AG09319 (cell line): ENCODE measurements around the gene ZBTB7C.
A peak's percentile ranks its signal among the peaks of the same experiment; 100 is the strongest.

Experiments
- DNase-seq: peaks from one replicate; pipeline ENCODE4 v3.0.0-alpha.2; 2010; ENCODE audit warnings: low read depth; ENCODE audit errors: extremely low read depth
- TF ChIP-seq, protein P1 (sequence below): IDR thresholded peaks from 2 replicates; pipeline ENCODE4 v1.5.1; 2011; ENCODE audit warnings: low read depth, mild to moderate bottlenecking, inconsistent platforms, low read length, moderate library complexity

ZBTB7C gene

DNA sequence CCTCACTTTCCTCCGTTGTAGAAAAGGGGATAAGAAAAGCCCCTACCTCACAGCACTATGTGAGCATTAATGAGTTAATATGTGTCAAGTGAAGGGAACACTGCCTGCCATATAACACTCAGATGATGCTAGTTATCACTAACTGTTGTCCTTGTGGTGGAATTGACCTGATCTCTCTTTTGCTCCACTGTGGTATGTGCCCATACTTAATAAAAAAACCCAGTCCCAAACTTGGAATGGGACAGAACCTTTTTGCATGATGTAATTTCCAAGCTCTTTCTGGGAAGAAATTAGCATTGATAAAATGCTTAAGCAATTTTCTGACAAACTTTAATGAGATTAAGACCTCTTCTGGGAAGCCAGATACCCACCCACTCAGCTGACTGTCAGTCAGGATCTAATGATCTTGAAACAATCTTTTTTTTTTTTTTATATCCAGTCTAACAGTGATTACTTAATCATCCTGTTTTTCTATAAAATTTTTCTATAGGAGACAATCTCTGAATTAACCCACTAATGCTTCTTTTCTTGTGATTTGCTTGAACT, 158.7 kb downstream of the ZBTB7C start:
- TF ChIP-seq, protein P1, sequence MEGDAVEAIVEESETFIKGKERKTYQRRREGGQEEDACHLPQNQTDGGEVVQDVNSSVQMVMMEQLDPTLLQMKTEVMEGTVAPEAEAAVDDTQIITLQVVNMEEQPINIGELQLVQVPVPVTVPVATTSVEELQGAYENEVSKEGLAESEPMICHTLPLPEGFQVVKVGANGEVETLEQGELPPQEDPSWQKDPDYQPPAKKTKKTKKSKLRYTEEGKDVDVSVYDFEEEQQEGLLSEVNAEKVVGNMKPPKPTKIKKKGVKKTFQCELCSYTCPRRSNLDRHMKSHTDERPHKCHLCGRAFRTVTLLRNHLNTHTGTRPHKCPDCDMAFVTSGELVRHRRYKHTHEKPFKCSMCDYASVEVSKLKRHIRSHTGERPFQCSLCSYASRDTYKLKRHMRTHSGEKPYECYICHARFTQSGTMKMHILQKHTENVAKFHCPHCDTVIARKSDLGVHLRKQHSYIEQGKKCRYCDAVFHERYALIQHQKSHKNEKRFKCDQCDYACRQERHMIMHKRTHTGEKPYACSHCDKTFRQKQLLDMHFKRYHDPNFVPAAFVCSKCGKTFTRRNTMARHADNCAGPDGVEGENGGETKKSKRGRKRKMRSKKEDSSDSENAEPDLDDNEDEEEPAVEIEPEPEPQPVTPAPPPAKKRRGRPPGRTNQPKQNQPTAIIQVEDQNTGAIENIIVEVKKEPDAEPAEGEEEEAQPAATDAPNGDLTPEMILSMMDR: no peak
- DNase-seq: no peak

DNA sequence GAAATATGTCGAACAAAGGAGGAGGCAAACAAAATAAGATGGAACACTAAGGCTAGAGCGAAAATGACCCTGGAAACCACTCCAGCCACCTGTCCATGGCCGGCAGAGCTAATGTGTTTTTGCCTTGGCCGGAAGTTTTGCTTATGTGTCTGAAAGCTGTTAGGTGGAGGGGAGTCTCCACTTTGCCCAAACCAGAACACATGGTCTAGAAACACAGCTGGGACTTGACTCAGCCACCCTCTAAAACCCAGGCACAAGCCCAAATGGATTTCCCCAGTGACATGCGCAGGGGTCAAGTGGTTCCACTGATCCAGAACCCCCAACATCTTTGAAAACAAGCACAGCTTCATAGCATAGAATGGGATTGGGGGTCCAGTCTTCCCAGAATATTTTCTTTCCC, 159.3 kb downstream of the ZBTB7C start:
- DNase-seq: no peak

DNA sequence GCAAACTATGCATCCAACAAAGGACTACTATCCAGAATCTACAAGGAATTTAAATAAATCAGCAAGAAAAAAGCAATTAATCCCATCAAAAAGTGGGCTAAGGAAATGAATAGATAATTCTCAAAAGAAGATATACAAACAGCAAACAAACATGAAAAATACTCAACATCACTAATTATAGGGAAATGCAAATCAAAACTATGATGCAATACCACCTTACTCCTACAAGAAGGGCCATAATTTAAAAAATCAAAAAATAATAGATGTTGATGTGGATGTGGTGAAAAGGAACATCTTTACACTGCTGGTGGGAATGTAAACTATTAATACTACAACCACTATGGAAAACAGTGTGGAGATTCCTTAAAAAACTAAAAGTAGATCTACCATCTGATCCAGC, 164.7 kb downstream of the ZBTB7C start:
- no peak for DNase-seq
- TF ChIP-seq, protein P1: no peak

More for the DNA sequence above, 159.3 kb downstream of the ZBTB7C start:
- TF ChIP-seq, protein P1: no peak

DNA sequence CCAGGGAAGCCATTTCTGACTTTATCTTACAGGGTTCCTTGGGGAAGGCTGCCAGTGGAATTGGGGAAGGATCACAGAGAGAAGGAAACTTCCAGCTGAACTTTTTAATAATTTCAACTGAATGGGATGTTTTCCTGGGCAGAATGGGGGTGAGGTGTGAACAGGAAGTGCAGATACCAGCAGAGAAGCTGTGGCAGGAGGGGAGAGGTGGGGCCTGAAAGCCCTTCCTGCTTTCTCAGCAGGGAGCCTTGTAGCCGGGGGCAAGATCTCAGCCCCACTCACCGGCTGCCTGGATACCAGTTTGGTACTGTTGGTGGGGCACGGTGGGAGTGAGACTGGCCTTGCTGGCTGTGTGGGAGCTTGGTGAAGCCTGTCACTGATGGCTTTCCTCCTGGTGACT, 170.5 kb downstream of the ZBTB7C start:
- no peak for DNase-seq
- TF ChIP-seq, protein P1: no peak

DNA sequence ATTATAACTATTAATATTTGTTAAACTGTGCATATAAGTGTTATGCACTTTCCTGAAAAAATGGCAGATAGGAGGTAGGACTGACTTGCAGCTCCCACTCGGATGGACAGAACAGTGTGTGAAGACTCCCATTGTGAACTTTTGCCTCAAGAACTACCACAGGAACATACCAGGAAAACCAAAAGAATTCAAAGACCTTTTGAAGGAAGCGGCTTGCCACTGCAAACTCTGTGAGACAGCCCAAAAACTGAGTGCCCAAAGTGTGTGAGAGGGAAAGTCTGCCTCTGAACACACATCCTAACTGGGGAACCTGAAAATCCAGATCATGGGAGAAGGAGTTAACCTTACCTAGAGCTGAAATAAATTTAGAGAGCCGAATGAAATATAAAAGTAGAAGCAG, 171.0 kb downstream of the ZBTB7C start:
- no peak for DNase-seq

DNA sequence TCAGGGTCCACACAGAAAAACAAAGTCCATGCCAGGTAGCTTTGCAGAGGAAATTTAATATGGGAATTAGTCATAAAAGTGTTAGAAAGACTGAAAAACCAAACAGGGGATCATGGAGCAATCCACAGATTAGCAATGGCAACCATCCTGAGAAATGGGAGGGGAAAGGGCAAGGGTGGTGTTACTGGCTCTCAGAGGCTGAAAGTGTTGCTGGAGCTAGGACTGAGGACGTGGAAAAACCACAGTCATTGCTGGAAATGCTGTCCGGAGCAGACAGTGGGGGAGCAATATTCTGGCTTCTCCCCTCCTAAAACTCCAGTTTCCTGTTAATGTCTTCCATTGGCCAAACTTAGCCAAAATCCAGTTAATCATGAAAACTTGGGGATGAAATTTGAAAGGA, 172.4 kb downstream of the ZBTB7C start:
- DNase-seq: no peak
- TF ChIP-seq, protein P1: no peak

More for the DNA sequence above, 171.0 kb downstream of the ZBTB7C start:
- TF ChIP-seq, protein P1: no peak

DNA sequence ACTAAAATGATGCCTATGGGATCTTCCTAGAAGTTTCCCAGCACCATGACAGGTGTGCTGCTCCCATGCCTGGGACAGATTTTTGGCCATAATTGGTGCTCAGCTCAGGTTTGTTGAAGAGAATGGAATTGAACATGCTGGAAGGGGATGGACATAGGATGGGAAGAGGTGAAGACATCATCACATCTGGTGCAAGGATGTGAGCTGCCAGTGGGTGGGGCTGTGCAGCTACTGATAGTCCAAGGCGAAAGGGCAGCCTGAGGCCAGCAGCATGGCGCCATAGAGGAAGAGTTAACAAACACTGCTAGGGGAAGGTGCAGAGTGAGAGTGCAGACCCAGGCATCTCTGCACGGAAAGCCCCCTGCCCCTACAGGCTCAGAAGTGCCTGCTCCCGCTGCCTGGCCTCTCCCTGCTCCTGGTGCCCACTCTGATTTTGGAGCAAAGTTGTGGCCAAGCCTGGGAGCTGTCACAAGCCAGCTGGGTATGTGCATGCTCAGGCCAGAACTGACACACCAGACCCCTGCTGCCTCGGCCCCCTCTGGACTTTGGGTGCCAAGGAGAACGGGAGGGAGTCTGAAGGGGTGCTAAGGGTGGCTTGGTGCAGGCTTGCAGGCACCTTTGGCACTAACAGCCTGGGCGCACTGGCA, 178.6 kb downstream of the ZBTB7C start:
- DNase-seq: no peak
- TF ChIP-seq, protein P1: peak; percentile 41
